Measurements from ENCODE around the gene UNC13B.
"Not testable (repeated sequence)": the region's sequence is repeated elsewhere in the genome, so short reads cannot be mapped to it uniquely, and the experiment has no call there.

UNC13B gene

GRCh38 chr9:35229066-35229778 is 67.4 kb downstream of the UNC13B start:
- no peak for DNase-seq

- DNase-seq, result no peak
These were observed 68.0 kb downstream of the UNC13B start for GRCh38 chr9:35229779-35230143.

GRCh38 chr9:35232867-35233544 is 71.2 kb downstream of the UNC13B start:
- no peak for DNase-seq

GRCh38 chr9:35236692-35237091 is 74.9 kb downstream of the UNC13B start:
- no peak for DNase-seq

- DNase-seq, result no peak
These were observed 75.5 kb downstream of the UNC13B start for GRCh38 chr9:35237311-35237710.

- DNase-seq, result not testable (repeated sequence)
These were observed 84.1 kb downstream of the UNC13B start for GRCh38 chr9:35245945-35246344.

- DNase-seq, result no peak
These were observed 91.3 kb downstream of the UNC13B start for GRCh38 chr9:35253075-35253474.

GRCh38 chr9:35254237-35254636 is 92.4 kb downstream of the UNC13B start:
- no peak for DNase-seq

GRCh38 chr9:35254984-35255857 is 93.4 kb downstream of the UNC13B start:
- no peak for DNase-seq

GRCh38 chr9:35257986-35258659 is 96.3 kb downstream of the UNC13B start:
- no peak for DNase-seq

GRCh38 chr9:35258660-35259474 is 97.1 kb downstream of the UNC13B start:
- DNase-seq, result peak; percentile 64

- DNase-seq, result no peak
These were observed 98.4 kb downstream of the UNC13B start for GRCh38 chr9:35260186-35260585.

GRCh38 chr9:35262064-35262463 is 100.3 kb downstream of the UNC13B start:
- no peak for DNase-seq

- no peak for DNase-seq
These were observed 105.9 kb downstream of the UNC13B start for GRCh38 chr9:35267710-35268109.

- no peak for DNase-seq
These were observed 108.1 kb downstream of the UNC13B start for GRCh38 chr9:35269919-35270318.

GRCh38 chr9:35271637-35272036 is 109.8 kb downstream of the UNC13B start:
- no peak for DNase-seq

GRCh38 chr9:35272989-35273388 is 111.2 kb downstream of the UNC13B start:
- no peak for DNase-seq

- no peak for DNase-seq
These were observed 111.8 kb downstream of the UNC13B start for GRCh38 chr9:35273591-35273990.

GRCh38 chr9:35274993-35275392 is 113.2 kb downstream of the UNC13B start:
- DNase-seq, result no peak

- no peak for DNase-seq
These were observed 115.3 kb downstream of the UNC13B start for GRCh38 chr9:35277171-35277520.

- no peak for DNase-seq
These were observed 116.0 kb downstream of the UNC13B start for GRCh38 chr9:35277628-35278359.

GRCh38 chr9:35279946-35280345 is 118.1 kb downstream of the UNC13B start:
- no peak for DNase-seq
